ENCODE results near the gene XYLT2. TPM values are rescaled to one million over a fixed set of nuclear protein-coding genes. Genes with fewer than 3 reads are reported as not detected.

The XYLT2 gene
- total RNA-seq, 6 experiments from 2014 or later = 7.0 to 13.8 (median 9.4) TPM

GRCh38 chr17:50373705-50374104, 27.8 kb downstream of the XYLT2 start:
- no peaks in the 10 kb centered on the region for H3K27me3 ChIP-seq
- DNase-seq (no peak), ATAC-seq (no peak)
- no peak overlapping the region for H3K27ac ChIP-seq
- H3K9me3 ChIP-seq = no peaks in the 10 kb centered on the region
- intact Hi-C loops (cut with DNase I) = no loop called here
- TF ChIP-seq POLR2A (IDR thresholded peaks at IDR 0.05) (no peak), CTCF (IDR thresholded peaks at IDR 0.05) (no peak)
- H3K4me1 ChIP-seq = peaks cover 0 to 14% (median under 1%) of the 10 kb centered on the region in 4 donors
- 76% methylated on average over 2 of the region's 2 CpGs for WGBS (ENCODE audit: insufficient coverage, low coverage, low lambda C conversion rate, missing lambda C conversion rate)
- peak overlapping the region in 1 of 3 donors; percentile 97 for H3K4me3 ChIP-seq
- peaks cover 0 to 18% (median 5%) of the 10 kb centered on the region in 4 donors for H3K36me3 ChIP-seq

GRCh38 chr17:50375858-50376538, 30.1 kb downstream of the XYLT2 start:
- Histone ChIP-seq H3K36me3 (peaks cover 0 to 4% (median 2%) of the 10 kb centered on the region in 4 donors), H3K27me3 (no peaks in the 10 kb centered on the region), H3K9me3 (no peaks in the 10 kb centered on the region), H3K27ac (no peak overlapping the region), H3K4me1 (peaks cover 0 to 14% (median under 1%) of the 10 kb centered on the region in 4 donors), H3K4me3 (no peak overlapping the region)
- DNase-seq (peak in 1 of 3 donors; percentile 13), ATAC-seq (no peak)
- intact Hi-C loops (cut with DNase I) = no loop called here
- WGBS (ENCODE audit: insufficient coverage, low coverage, low lambda C conversion rate, missing lambda C conversion rate) = 78% methylated on average over 4 of the region's 5 CpGs
- TF ChIP-seq POLR2A (IDR thresholded peaks at IDR 0.05) (no peak), CTCF (IDR thresholded peaks at IDR 0.05) (no peak)

GRCh38 chr17:50379351-50380132, 33.6 kb downstream of the XYLT2 start:
- H3K27ac ChIP-seq = no peak overlapping the region
- TF ChIP-seq POLR2A (IDR thresholded peaks at IDR 0.05) (no peak), CTCF (IDR thresholded peaks at IDR 0.05) (no peak)
- DNase-seq (no peak), ATAC-seq (no peak)
- 96% methylated on average over 2 of the region's 6 CpGs for whole genome bisulfite sequencing (ENCODE audit: insufficient coverage, low coverage, low lambda C conversion rate, missing lambda C conversion rate)
- H3K4me1 ChIP-seq = no peaks in the 10 kb centered on the region
- intact Hi-C loops (cut with DNase I) = no loop called here
- no peaks in the 10 kb centered on the region for H3K9me3 ChIP-seq
- H3K27me3 ChIP-seq = no peaks in the 10 kb centered on the region
- peaks cover 0 to 39% (median 29%) of the 10 kb centered on the region in 4 donors for H3K36me3 ChIP-seq
- H3K4me3 ChIP-seq = no peak overlapping the region

- Histone ChIP-seq H3K4me1 (no peaks in the 10 kb centered on the region), H3K27ac (no peak overlapping the region), H3K9me3 (no peaks in the 10 kb centered on the region), H3K36me3 (peaks cover 0 to 49% (median 34%) of the 10 kb centered on the region in 4 donors), H3K27me3 (no peaks in the 10 kb centered on the region), H3K4me3 (no peak overlapping the region)
- ATAC-seq = peak in 3 of 4 donors; percentile 30 to 33 (median 33)
- 91% methylated on average over 6 of the region's 13 CpGs for WGBS (ENCODE audit: insufficient coverage, low coverage, low lambda C conversion rate, missing lambda C conversion rate)
- TF ChIP-seq CTCF (IDR thresholded peaks at IDR 0.05) (peak in 2 of 4 donors; percentile 5 to 31), POLR2A (IDR thresholded peaks at IDR 0.05) (no peak)
- DNase-seq = no peak
- intact Hi-C loops (cut with DNase I) = no loop called here
These were observed 34.7 kb downstream of the XYLT2 start for GRCh38 chr17:50380369-50381259.

All from right lobe of liver (tissue), 6 donors.